Measurements from ENCODE around the gene BIN1.

Gene BIN1

GRCh38 chr2:127055786-127056076 is 51.2 kb downstream of the BIN1 start:
- DNase-seq (ENCODE audit: low read depth): no peak
- no peak overlapping the region for H3K4me3 ChIP-seq (ENCODE audit: control insufficient read depth, low read depth, low read length)
- TF ChIP-seq CTCF (IDR thresholded peaks at IDR 0.05; ENCODE audit: control insufficient read depth, insufficient read depth, low read depth, low read length, missing control alignments): no peak

- DNase-seq (ENCODE audit: low read depth): no peak
- H3K4me3 ChIP-seq (ENCODE audit: control insufficient read depth, low read depth, low read length): no peak overlapping the region
- TF ChIP-seq CTCF (IDR thresholded peaks at IDR 0.05; ENCODE audit: control insufficient read depth, insufficient read depth, low read depth, low read length, missing control alignments): no peak
These were observed 51.8 kb downstream of the BIN1 start for GRCh38 chr2:127054996-127055785.

GRCh38 chr2:127054604-127054930 is 52.4 kb downstream of the BIN1 start:
- H3K4me3 ChIP-seq (ENCODE audit: control insufficient read depth, low read depth, low read length): no peak overlapping the region
- TF ChIP-seq CTCF (IDR thresholded peaks at IDR 0.05; ENCODE audit: control insufficient read depth, insufficient read depth, low read depth, low read length, missing control alignments): no peak
- no peak for DNase-seq (ENCODE audit: low read depth)

- no peak for DNase-seq (ENCODE audit: low read depth)
- no peak for TF ChIP-seq CTCF (IDR thresholded peaks at IDR 0.05; ENCODE audit: control insufficient read depth, insufficient read depth, low read depth, low read length, missing control alignments)
- H3K4me3 ChIP-seq (ENCODE audit: control insufficient read depth, low read depth, low read length): no peak overlapping the region
These were observed 53.0 kb downstream of the BIN1 start for GRCh38 chr2:127053731-127054603.

- DNase-seq (ENCODE audit: low read depth): no peak
- TF ChIP-seq CTCF (IDR thresholded peaks at IDR 0.05; ENCODE audit: control insufficient read depth, insufficient read depth, low read depth, low read length, missing control alignments): no peak
- no peak overlapping the region for H3K4me3 ChIP-seq (ENCODE audit: control insufficient read depth, low read depth, low read length)
These were observed 53.9 kb downstream of the BIN1 start for GRCh38 chr2:127052771-127053691.

GRCh38 chr2:127052057-127052770 is 54.7 kb downstream of the BIN1 start:
- TF ChIP-seq CTCF (IDR thresholded peaks at IDR 0.05; ENCODE audit: control insufficient read depth, insufficient read depth, low read depth, low read length, missing control alignments): no peak
- H3K4me3 ChIP-seq (ENCODE audit: control insufficient read depth, low read depth, low read length): no peak overlapping the region
- no peak for DNase-seq (ENCODE audit: low read depth)
